ENCODE results near the gene ENG. TPM values are rescaled to one million over a fixed set of nuclear protein-coding genes. Genes with fewer than 3 reads are reported as not detected.
"Not testable (repeated sequence)": the region's sequence is repeated elsewhere in the genome, so short reads cannot be mapped to it uniquely, and the experiment has no call there.

Gene ENG
- 2.6 and 4.1 TPM in 2 replicates for total RNA-seq (2014; rRNA removed; shearing (Covaris generic))

DNA sequence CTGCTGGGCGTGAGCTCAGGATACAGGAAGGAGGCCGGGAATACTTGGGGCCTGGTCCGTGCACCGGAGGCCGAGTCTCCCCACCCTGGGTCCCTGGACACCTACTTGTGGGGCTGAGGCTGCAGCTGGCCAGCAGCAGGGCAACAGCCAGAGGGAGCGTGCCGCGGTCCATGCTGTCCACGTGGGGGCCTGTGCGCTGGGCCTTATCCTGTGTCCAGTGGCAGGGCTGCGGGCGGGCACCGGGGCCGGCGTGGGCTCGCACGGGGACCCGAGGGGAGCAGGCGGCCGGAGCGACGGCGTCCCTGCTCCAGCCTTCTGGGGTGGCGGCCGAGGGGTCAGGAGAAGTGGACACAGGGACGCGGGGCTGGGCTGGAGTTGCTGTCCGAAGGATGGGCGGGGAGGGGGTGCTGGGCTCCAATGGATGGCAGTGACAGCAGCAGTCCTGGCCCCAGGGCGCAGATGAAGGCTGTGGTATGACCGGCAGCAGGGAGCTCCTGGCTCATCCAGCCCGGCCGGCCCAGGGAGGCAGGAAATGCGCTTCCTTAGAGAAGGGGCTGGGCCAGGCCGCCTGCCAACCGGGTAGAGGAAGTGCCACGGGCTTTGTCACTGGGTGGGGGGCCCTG, at the start of gene ENG:
Gene ENG (minus strand): TSS at position 475 of the 623 bp plus-strand sequence. CDS start 303 bp downstream, at position 172.
- peak; percentile 85 for DNase-seq (ENCODE audit: low read depth)

DNA sequence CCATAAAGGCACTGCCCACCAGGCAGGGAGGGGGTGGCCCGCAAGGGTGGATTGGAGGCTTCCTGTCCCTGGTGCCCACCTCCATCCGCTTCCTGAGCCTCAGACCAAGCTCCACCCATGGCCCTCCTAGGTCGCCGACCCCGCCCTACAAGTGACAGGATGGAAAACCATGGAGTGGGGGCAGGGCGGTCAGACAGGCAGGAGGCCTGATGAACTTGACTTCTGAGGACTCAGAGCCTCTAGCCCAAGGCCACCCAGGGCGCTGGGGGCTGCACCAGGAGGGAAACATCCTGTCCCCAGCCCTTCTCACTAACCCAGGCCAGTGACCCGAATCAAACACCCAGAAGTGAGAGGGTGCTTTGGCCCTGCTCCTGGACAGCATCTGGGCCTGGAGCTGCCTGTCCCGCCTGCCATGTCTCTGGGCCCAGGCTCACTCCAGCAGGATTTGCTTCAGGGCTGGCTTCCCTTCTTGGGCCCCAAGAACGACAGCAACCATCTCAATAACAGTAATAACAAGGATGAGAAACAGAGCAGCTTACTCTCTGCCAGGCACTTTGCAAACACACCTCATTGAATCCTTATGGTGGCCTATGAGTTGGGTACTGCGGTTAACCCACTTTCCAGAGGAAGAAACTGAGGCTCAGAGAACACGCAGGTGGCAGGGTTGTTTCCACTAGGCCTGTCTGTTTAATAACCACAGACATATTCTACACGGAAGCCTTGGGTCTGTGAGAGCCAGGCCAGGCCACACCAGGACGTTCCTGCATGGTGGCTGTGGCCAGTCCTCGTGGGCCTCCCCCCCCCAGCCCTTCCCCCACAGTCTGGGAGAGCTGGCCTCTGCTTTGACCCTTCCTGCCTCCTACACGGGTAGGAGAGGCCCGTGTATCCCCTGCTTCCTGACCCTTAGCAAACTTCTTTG, 49.4 kb upstream of the ENG start:
- peak; percentile 72 for DNase-seq (ENCODE audit: low read depth)

DNA sequence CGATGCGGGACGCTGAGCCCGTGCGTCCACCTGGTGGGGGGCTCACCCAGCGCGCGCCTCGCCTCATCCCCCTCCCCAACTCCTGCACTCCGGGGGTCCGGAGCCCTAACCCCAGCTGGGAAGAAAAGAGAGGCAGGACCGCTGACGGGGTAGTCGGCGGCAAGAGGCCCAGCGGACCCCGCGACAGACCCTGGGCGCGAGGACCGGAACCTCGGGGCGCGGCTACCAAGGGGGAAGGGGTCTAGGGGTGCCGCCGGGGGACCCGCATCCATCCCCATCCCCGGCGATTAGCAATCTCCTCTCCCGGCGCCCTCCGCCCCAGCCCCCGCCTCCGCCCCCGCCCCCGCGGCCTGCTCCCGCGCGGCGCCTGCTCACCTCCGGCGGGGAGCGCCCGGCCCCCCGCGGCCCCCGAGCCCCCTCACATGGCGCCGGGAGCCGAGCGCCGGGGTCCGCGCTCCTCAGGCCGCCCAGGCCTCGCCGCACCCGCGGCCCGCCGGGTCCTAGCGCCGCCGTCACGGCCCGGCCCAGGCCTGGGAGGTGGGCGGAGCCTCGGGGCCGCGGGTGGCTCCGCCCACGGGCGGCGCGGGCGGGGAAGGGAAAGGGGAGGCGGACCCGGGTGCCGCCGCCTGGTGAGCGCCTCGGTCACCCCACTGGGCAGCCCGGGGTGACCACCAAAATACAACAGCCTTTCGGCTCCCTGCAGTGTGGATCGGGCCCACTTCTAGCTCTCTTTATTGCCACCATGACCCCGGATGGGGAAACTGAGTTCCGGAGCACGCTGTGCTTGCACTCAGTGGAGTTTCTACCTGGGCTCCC, 44.9 kb upstream of the ENG start, which contains the start of gene ST6GALNAC6:
Gene ST6GALNAC6 (minus strand): TSS at position 476 of the 816 bp plus-strand sequence. CDS start 1,622 bp downstream, outside the sequence.
- peak; percentile 82 for DNase-seq (ENCODE audit: low read depth)

DNA sequence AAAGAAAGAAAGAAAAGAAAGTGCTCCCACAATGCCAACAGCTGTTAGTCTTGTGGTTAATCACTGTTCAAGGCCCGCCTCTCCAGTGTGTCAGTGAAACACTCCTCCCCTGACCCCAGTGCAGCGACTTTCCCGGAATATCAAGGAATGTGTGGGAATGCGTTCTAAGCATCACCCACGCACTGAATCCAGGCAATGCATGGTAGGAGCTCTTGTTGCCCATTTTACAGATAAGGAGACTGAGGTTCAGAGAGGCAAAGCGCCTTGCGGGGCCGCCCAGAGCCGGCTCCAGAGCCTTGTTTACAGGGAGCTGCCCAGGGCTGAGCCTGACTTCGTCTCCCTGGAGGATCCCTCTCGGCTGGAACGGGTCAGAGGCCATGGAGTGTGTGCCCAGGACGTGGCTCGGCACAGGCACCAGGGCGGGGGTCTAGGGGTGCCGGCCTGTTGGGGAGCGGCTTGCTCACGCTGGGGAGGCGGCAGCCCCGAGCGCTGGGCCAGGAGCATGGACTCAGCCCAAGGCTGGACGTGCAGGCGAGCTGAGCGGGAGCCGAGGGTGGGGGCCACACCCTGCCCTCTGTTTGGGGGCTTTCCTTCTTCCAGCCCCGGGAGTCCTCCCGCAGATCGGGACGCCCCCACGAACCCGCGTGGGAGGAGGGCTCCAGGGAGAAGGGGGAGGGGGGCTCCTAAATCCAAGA, 44.1 kb upstream of the ENG start:
- DNase-seq (ENCODE audit: low read depth): peak; percentile 63

DNA sequence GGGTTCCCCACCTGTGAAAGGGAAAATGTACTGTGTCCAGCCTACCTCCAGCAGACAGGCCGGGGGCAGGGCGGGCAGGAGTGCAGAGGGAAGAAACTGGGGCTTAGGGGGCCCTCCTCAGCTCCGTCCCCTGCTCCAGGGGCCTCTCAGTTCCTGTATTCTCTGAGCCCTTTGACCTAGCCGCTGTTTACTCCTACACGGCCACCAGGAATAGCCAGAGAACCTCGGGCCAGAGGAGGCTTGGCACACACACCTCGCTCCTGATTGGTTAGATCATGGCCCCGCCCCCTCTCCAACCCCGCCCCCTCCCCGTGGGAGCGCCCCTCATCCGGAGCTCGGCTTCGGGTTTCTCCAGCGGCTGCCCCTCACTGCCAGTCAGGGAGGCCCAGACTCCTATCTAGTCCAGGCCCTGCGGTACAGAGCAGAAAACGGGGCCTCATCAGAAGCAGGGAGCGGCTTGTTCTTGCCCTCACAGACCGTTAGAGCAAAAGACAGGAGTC, 42.8 kb upstream of the ENG start:
- peak; percentile 75 for DNase-seq (ENCODE audit: low read depth)

DNA sequence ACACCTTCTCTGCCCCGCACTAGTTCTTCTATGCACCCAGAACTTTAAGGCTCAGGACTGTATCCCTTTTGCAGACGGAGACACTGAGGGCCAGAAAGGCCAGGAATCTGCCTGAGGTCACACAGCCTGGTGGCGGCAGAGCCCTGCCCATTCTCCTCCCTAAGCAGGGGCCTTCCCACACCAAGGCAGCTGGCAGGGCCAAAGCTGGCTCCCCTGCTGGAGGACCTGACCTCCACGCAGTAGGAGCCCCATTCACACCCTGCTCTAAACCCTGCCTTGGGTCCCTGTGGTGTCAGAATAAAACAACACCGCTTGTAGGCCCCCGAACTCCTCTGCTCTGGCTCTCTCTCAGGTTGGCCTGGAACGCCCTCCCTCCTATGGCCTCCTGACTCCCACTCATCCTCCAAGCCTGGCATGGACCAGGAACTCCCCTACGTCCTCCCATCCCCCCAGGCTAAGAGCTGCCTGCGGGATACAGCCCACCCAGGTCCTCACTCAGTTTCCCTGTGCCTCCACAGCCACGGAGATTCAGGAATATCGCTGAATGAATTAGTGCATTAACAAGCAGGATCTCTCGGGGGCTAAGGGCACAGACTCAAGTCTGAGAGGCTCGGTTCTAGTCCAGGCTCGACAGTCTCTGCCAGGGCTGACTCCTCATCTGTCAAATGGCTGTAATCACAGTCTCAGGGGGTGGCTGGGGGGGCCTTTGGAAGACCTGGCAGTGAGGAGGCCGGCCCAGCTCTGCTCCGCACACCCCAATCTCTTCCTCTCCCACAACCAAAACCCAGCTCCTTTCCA, 42.1 kb upstream of the ENG start:
- no peak for DNase-seq (ENCODE audit: low read depth)

DNA sequence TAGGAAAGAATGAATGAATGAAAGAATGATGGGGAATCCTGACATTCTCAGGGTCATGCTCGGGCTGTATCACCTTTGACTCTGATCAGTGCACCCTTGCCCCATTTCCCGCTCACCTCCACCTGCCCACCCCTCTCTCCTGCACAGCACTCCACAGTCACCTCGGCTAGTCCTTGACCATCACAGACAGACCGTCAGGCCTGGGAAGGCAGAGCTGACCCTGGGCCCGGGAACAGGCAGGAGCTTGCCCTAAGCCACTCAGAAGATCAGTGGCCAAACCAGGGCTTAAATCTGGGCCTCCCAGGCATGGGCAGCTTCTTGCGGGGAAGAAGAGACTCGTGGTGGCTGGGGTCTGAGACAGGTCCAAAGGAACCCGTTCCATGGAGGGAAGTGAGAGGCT, 41.4 kb upstream of the ENG start:
- no peak for DNase-seq (ENCODE audit: low read depth)

DNA sequence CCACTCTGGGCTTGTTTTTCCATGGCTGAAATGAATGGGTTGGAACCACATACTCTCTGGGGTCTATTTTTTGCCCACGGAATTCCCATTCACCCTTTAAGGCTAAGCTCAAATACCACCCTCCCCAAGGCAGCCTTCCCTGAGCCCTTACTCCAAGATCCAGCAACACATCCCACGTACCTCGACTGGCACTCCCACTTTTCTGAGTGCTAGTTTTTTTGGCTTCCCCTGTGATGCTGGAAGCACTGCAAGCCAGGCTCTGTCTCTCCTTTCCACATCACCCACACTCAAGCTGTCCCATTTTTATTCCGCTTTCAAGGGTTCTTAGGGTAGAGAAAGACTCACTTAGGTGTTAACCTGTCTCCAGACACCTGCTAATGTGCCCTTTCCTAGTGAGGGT, 38.9 kb upstream of the ENG start:
- DNase-seq (ENCODE audit: low read depth): no peak

DNA sequence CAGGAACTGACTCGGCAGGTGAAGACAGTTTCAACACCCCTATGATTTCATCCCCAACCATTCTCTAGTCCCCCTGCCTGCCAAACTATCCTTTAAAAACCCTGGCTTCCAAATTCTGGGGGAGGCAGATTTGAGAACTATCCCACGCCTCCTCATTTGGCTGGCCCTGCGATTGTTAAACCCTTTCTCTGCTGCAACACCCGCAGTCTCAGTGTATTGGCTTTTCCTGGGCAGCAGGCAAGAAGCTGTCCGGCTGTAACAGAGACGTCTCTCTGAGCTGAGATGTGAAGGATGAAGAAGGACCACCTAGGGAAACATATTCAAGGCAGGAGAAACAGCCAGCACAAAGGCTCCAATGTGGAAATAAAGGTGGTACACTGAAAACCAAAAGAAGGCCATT, 38.4 kb upstream of the ENG start:
- DNase-seq (ENCODE audit: low read depth): no peak

DNA sequence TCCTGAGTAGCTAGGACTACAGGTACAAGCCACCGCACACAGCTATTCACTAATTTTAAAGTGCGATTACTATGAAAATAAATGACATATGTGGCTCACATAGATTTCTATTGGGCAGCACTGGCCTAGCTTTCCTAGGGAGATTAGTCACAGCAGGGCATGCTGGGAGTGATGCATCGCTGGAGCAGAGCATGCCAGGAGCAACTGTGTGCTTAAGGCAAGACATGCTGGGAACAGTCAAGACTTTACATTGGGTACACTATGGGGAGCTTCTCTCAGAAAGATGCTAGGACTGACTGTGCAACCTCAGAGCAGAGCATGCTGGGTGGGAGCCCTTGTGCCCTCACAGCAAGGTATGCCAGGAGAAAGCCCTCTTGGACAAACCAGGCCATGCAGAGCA, 35.6 kb upstream of the ENG start:
- no peak for DNase-seq (ENCODE audit: low read depth)

DNA sequence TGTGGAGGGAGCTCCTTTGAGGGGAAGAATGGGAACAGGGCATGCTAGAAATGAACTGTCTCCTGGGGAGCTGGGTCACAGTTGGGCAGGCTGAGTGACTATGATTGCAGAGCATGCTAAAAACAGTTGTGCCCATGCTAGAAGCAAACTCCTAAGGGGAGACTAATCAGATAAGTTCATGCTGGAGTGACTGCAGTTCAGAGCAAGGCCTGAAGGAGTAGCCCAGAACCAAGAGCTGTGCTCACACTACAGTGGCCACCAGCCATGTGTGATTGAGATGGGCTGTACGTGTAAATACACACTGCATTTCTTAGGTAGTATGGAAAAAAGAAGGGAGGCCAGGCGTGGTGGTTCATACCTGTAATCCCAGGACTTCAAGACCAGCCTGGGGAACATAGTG, 33.3 kb upstream of the ENG start:
- DNase-seq (ENCODE audit: low read depth): peak; percentile 14

DNA sequence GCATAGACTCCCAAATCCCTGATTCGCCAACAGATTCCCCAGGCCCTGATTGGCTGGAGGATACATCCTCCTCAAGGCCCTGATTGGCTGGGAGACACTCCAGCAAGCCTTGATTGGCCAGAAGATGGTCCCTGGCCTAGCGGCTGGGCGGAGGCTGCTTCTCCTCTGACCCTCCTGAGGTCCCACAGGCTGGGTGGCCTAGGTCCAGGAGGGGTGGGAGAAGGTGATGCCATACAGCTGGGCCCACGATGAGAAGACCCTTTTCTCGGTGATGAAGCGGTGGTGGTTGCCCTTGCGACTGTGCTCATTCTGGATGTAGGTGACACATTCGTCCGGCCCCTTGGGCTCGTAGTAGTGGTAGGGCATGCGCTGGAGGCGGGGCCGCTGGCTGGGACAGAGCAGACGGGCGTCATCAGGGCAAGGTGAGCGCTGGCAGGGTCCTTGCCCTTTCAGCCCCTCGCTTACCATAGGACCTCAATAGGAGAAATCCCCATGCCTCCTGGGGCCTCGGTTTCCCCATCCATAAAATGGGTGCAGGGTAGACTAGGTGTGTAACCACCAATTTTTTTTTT, 32.0 kb upstream of the ENG start:
- peak; percentile 7 for DNase-seq (ENCODE audit: low read depth)

DNA sequence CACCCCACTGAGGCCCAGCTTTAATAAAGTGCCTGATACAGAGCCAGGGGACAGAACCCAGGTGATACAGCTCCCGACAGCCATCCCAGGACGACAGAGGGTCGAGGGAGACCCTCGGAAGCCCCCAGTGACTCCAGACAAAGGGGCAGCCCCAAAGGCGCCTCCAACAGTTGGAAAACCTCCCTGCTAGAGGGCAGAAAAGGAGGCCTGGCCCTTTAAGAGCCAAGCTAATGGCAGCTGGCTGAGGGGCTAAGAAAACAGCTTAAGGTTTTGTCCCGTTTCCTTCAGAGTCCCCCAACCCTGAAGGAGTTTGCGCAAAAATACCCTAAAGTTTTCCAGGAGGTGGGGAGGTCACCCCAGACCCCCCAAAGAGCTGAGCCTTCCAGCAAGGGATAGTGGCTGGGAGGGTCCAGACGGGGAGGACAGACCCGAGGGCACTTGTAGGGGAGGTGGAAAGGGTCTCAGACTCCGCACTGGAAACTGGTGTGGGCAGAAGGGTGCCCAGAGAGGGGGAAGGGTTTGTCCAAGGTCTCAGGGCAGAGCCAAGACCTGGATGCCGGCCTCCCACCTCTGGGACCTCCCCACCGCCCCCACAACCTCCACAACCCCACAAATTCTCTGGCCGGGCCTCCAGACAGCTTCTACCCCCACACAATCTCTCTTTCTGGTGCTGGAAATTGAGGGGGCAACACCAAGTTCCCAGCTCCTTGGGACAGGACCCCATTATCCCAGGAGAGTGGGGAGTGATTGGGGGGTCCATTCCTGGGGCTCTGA, 31.2 kb upstream of the ENG start:
- no peak for DNase-seq (ENCODE audit: low read depth)

DNA sequence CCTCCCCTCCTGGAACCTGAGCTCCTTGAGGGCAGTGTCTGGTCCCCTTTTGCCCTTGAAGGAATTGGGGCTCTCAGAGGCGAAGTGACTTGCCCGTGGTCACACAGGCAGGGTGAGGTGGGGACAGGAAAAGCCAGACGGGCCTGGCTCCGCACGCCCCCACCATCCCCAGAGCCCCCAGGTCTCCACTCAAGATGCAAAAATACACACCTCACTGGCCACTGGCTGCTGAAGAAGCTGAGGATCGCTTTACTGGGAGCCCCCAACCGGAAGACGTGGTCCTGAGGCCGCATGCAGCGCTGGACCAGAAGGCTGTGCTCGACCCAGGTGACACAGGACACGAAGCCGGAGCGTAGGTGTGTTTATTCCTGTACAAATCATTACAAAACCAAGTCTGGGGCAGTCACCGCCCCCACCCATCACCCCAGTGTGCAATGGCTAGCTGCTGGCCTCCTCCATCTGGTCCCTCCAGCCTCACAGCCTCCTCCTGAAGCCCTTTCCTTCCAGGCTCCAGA, 30.6 kb upstream of the ENG start:
- DNase-seq (ENCODE audit: low read depth): no peak

DNA sequence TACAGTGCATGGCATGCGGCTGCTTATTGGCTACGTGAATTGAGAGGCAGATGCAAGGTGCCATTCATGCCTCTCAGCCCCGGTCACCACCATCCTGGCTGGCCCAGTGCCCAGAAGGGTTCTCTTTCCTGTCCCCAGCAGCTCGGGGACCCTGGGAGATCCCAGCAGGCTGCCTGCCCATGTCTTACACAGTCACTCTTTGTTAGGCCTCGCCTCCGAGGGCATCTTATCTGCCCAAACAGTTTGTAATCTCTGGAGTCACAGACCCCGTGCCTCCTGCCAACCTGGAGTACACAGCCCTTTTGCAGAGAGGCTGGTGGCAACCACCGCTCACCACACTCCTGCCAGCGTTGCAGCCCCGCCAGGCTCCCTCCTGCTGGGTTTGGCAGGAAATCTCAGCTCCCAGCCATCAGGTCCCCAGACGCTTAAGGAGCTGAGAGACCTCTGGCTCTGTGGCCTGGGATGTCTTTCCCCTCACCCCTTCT, 30.0 kb upstream of the ENG start:
- peak; percentile 66 for DNase-seq (ENCODE audit: low read depth)

DNA sequence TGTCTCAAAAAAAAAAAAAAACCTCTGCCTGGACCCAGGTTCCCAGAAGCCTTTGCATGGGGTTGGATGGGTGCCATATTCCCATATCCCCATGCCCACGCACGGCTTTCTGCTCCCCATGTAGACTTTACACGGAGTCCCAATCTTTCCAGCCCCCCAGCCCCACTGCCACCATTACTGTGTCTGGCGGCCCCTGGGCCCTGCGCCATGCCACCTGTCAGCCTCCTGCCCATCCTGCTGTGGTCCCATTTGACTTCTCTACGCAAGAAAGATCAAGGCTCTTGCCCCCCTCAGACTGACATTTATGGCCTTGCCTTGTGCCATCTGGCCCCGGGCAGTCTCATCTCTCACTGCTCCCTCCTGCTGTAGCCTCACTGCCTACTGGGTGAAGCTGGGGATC, 29.5 kb upstream of the ENG start:
- DNase-seq (ENCODE audit: low read depth): peak; percentile 6

DNA sequence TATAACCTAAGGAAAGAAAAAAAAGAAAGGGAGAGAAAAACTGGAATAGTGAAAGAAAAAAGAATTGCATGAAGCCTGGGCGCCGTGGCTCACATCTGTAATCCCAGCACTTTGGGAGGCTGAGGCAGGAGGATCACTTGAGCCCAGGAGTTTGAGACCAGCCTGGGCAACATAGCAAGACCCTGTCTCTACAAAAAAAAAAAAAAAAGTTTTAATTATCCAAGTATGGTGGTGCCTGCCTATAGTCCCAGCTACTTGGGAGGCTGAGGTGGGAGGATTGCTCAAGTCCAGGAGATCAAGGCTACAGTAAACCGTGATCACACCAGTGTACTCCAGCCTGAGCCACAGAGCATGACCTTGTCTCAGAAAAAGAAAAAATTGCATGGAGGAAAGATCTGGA, 27.3 kb upstream of the ENG start:
- DNase-seq (ENCODE audit: low read depth): not testable (repeated sequence)

DNA sequence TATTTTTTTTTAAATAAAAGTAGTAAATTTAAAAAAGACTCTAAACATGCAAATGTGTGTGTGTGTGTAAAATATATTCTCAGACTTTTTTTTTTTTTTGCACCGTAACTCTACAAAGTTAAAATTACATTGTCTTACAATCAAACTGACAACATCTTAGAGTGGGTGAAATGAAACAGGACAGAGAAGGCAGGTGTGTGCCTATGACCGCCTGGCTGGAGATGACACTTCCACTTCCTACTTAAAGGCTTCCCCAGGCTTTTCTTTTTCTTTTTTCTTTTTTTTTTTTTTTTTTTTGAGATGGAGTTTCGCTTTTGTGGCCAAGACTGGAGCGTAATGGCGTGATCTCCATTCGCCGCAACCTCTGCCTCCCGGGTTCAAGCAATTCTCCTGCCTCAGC, 25.7 kb upstream of the ENG start:
- DNase-seq (ENCODE audit: low read depth): no peak
